ENCODE data around the gene ULK4. TPM values are rescaled to one million over a fixed set of nuclear protein-coding genes. Genes with fewer than 3 reads are reported as not detected.

Gene ULK4
- total and polyA plus RNA-seq, 9 of the 15 experiments (the other 6 are each of a cell fraction or from before 2014, with no cell fraction given) = 3.0 to 5.9 (median 3.5) TPM

- intact Hi-C loops (cut with micrococcal nuclease) = no loop called here
- in situ Hi-C loops (cut with MboI) = no loop called here
- Histone ChIP-seq H3K79me2 (ENCODE audit: control insufficient read depth, insufficient read depth, low read length) (no peaks in the 10 kb centered on the region), H3K4me1 (replicated peaks in 1 of 2; ENCODE audit: control insufficient read depth in 2 of 2, insufficient read depth in 2 of 2, low read length in 2 of 2) (no peaks in the 10 kb centered on the region), H3K27me3 (ENCODE audit: control insufficient read depth in 2 of 2, insufficient read depth in 2 of 2, low read length in 2 of 2) (peaks cover 12 to 15% of the 10 kb centered on the region in 2 experiments; a peak in 4 of 5 replicates), H3K9ac (ENCODE audit: insufficient read depth in 1 of 2, low read depth in 2 of 2, low read length in 2 of 2) (no peak overlapping the region), H3K9me3 (replicated peaks; ENCODE audit: control insufficient read depth, insufficient read depth, low read depth, low read length) (no peaks in the 10 kb centered on the region; the same call in 1 of the 2 replicates), H3K4me2 (ENCODE audit: insufficient read depth, low read length) (no peak overlapping the region), H3K9me1 (ENCODE audit: control insufficient read depth, insufficient read depth, low read length) (no peaks in the 10 kb centered on the region), H3K27ac (ENCODE audit: extremely low read depth, low read depth, low read length) (no peak overlapping the region), H3K4me3 (no peak overlapping the region), H2AFZ (ENCODE audit: low read depth, low read length) (no peak overlapping the region), H3K36me3 (ENCODE audit: control insufficient read depth, insufficient read depth, low read length) (no peaks in the 10 kb centered on the region), H4K20me1 (replicated peaks; ENCODE audit: control insufficient read depth, insufficient read depth, low read length) (0 out of 2 replicates have a peak, but pooled peaks cover 2% of the 10 kb centered on the region)
- peak; percentile 99 for ATAC-seq
- TF ChIP-seq, protein P1, sequence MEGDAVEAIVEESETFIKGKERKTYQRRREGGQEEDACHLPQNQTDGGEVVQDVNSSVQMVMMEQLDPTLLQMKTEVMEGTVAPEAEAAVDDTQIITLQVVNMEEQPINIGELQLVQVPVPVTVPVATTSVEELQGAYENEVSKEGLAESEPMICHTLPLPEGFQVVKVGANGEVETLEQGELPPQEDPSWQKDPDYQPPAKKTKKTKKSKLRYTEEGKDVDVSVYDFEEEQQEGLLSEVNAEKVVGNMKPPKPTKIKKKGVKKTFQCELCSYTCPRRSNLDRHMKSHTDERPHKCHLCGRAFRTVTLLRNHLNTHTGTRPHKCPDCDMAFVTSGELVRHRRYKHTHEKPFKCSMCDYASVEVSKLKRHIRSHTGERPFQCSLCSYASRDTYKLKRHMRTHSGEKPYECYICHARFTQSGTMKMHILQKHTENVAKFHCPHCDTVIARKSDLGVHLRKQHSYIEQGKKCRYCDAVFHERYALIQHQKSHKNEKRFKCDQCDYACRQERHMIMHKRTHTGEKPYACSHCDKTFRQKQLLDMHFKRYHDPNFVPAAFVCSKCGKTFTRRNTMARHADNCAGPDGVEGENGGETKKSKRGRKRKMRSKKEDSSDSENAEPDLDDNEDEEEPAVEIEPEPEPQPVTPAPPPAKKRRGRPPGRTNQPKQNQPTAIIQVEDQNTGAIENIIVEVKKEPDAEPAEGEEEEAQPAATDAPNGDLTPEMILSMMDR (IDR thresholded peaks at IDR 0.05 in 2 of 3, conservative IDR thresholded peaks at IDR 0.05 in 1 of 3; ENCODE audit: insufficient read depth in 2 of 3, low read depth in 1 of 3, low read length in 3 of 3) = peak; percentile 24 to 48 (median 34); a peak in 3 of 6 replicates
- peak; percentile 97 for TF ChIP-seq ZKSCAN1 (IDR thresholded peaks at IDR 0.05; ENCODE audit: low read depth, low read length)
- TF ChIP-seq PURB (CRISPR knock-in tag; IDR thresholded peaks at IDR 0.05; ENCODE audit: low read depth) = no peak
- no peak for TF ChIP-seq ATF1 (CRISPR knock-in tag; IDR thresholded peaks at IDR 0.05)
- no peak for TF ChIP-seq ATF1 (tag; IDR thresholded peaks at IDR 0.05)
- TF ChIP-seq, protein P2, sequence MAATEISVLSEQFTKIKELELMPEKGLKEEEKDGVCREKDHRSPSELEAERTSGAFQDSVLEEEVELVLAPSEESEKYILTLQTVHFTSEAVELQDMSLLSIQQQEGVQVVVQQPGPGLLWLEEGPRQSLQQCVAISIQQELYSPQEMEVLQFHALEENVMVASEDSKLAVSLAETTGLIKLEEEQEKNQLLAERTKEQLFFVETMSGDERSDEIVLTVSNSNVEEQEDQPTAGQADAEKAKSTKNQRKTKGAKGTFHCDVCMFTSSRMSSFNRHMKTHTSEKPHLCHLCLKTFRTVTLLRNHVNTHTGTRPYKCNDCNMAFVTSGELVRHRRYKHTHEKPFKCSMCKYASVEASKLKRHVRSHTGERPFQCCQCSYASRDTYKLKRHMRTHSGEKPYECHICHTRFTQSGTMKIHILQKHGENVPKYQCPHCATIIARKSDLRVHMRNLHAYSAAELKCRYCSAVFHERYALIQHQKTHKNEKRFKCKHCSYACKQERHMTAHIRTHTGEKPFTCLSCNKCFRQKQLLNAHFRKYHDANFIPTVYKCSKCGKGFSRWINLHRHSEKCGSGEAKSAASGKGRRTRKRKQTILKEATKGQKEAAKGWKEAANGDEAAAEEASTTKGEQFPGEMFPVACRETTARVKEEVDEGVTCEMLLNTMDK (IDR thresholded peaks at IDR 0.05; ENCODE audit: borderline replicate concordance, insufficient read depth, low read depth, low read length, poor library complexity, severe bottlenecking) = peak; percentile 27
- no peak for TF ChIP-seq GATAD2A (IDR thresholded peaks at IDR 0.05)
- no peak for TF ChIP-seq ZNF217 (CRISPR knock-in tag; IDR thresholded peaks at IDR 0.05)
- CTCF ChIA-PET (ENCODE audit: low intra/inter-chr PET ratio) = no interaction called here
- WGBS (ENCODE audit: insufficient coverage, low coverage, missing lambda C conversion rate) = 0% methylated on average over 8 of the region's 8 CpGs
- BruUV-seq (replicated peaks) = no TSS peak
- POLR2A ChIA-PET = interaction anchor here (0.5 to 1.3 kb wide), 5 partner anchors 11 to 1497 kb away, joined by 3 to 4 read pairs (median 3); partner anchors contain the start of gene CTNNB1
- DNase-seq (ENCODE audit: extremely low read depth in 1 of 4, low spot score in 3 of 4) = peak; percentile 27 to 50 (median 32)
- no peak for FAIRE-seq
Measured at GRCh38 chr3:41288785-41289184, 673.1 kb downstream of the ULK4 start.

All from K562 (cell line).